ENCODE measurements around the gene TMEM272. TPM values are rescaled to one million over a fixed set of nuclear protein-coding genes. Genes with fewer than 3 reads are reported as not detected.

Gene TMEM272
- total RNA-seq, 1 donor from 2014 or later, result not detected

GRCh38 chr13:51765142-51765515, 79.8 kb downstream of the TMEM272 start:
- Mint-ChIP-seq H3K9me3 (no peaks in the 10 kb centered on the region), H3K27ac (no peak overlapping the region), H3K27me3 (ENCODE audit: insufficient read depth, low read depth) (peaks cover 15% of the 10 kb centered on the region), H3K4me1 (peaks cover 20% of the 10 kb centered on the region), H3K36me3 (peaks cover 26% of the 10 kb centered on the region), H3K4me3 (no peak overlapping the region)
- H3K27me3 ChIP-seq, result no peaks in the 10 kb centered on the region
- no peak overlapping the region for H2AFZ ChIP-seq (replicated peaks)
- H3K9ac ChIP-seq, result no peak overlapping the region
- H3K4me1 ChIP-seq, result no peaks in the 10 kb centered on the region
- no peak overlapping the region for H3K4me3 ChIP-seq
- no peaks in the 10 kb centered on the region for H3K36me3 ChIP-seq
- H4K20me1 ChIP-seq (ENCODE audit: low read depth), result no peaks in the 10 kb centered on the region
- no peaks in the 10 kb centered on the region for H3K79me2 ChIP-seq (ENCODE audit: low read depth)
- no peaks in the 10 kb centered on the region for H3K9me3 ChIP-seq (ENCODE audit: low read depth)
- H3F3A ChIP-seq (ENCODE audit: low read depth), result peaks cover 7% of the 10 kb centered on the region
- H3K4me2 ChIP-seq, result no peak overlapping the region
- no peak overlapping the region for H3K27ac ChIP-seq
- no peak for DNase-seq (ENCODE audit: low spot score)
- TF ChIP-seq EZH2phosphoT487 (IDR thresholded peaks at IDR 0.05) (no peak), CTCF (IDR thresholded peaks at IDR 0.05) (no peak), EZH2 (IDR thresholded peaks at IDR 0.05) (no peak)

- Histone ChIP-seq H3K36me3 (no peaks in the 10 kb centered on the region), H4K20me1 (ENCODE audit: low read depth) (no peaks in the 10 kb centered on the region), H3K79me2 (ENCODE audit: low read depth) (no peaks in the 10 kb centered on the region), H2AFZ (replicated peaks) (no peak overlapping the region), H3K27me3 (no peaks in the 10 kb centered on the region), H3K4me2 (no peak overlapping the region), H3K4me1 (no peaks in the 10 kb centered on the region), H3K4me3 (no peak overlapping the region), H3K9me3 (ENCODE audit: low read depth) (no peaks in the 10 kb centered on the region), H3K27ac (no peak overlapping the region), H3K9ac (no peak overlapping the region), H3F3A (ENCODE audit: low read depth) (peaks cover 7% of the 10 kb centered on the region)
- no peak for DNase-seq (ENCODE audit: low spot score)
- Mint-ChIP-seq H3K36me3 (peaks cover 32% of the 10 kb centered on the region), H3K27ac (peak overlapping the region; percentile 86), H3K27me3 (ENCODE audit: insufficient read depth, low read depth) (peaks cover 15% of the 10 kb centered on the region), H3K4me1 (peaks cover 20% of the 10 kb centered on the region), H3K9me3 (no peaks in the 10 kb centered on the region), H3K4me3 (peak overlapping the region; percentile 2)
- TF ChIP-seq EZH2phosphoT487 (IDR thresholded peaks at IDR 0.05), result no peak
- TF ChIP-seq CTCF (IDR thresholded peaks at IDR 0.05), result no peak
- no peak for TF ChIP-seq EZH2 (IDR thresholded peaks at IDR 0.05)
Measured at GRCh38 chr13:51764184-51765141, 80.5 kb downstream of the TMEM272 start.

GRCh38 chr13:51763486-51763885, 81.5 kb downstream of the TMEM272 start:
- peaks cover 20% of the 10 kb centered on the region for H3K4me1 Mint-ChIP-seq

More at GRCh38 chr13:51763486-51763885, 81.5 kb downstream of the TMEM272 start:
- H4K20me1 ChIP-seq (ENCODE audit: low read depth), result no peaks in the 10 kb centered on the region
- H3K36me3 Mint-ChIP-seq, result peaks cover 32% of the 10 kb centered on the region
- no peak overlapping the region for H3K4me2 ChIP-seq
- no peaks in the 10 kb centered on the region for H3K27me3 ChIP-seq
- no peak overlapping the region for H2AFZ ChIP-seq (replicated peaks)
- H3K36me3 ChIP-seq, result no peaks in the 10 kb centered on the region
- no peak overlapping the region for H3K4me3 Mint-ChIP-seq
- H3K4me3 ChIP-seq, result no peak overlapping the region
- DNase-seq (ENCODE audit: low spot score), result no peak
- no peaks in the 10 kb centered on the region for H3K9me3 Mint-ChIP-seq
- H3F3A ChIP-seq (ENCODE audit: low read depth), result peaks cover 7% of the 10 kb centered on the region
- no peaks in the 10 kb centered on the region for H3K9me3 ChIP-seq (ENCODE audit: low read depth)
- peaks cover 11% of the 10 kb centered on the region for H3K27me3 Mint-ChIP-seq (ENCODE audit: insufficient read depth, low read depth)
- no peak overlapping the region for H3K27ac Mint-ChIP-seq
- no peak for TF ChIP-seq EZH2phosphoT487 (IDR thresholded peaks at IDR 0.05)
- no peak for TF ChIP-seq CTCF (IDR thresholded peaks at IDR 0.05)
- TF ChIP-seq EZH2 (IDR thresholded peaks at IDR 0.05), result no peak
- H3K27ac ChIP-seq, result no peak overlapping the region
- H3K9ac ChIP-seq, result no peak overlapping the region
- no peaks in the 10 kb centered on the region for H3K79me2 ChIP-seq (ENCODE audit: low read depth)
- no peaks in the 10 kb centered on the region for H3K4me1 ChIP-seq

Other genes starting within 250 kb of the TMEM272 start
- gene DHRS12, start 41.0 kb downstream of the TMEM272 start, total RNA-seq (ENCODE audit: low replicate concordance), result 5.2 and 7.6 TPM in 2 replicates
- gene CCDC70, start 16.8 kb upstream of the TMEM272 start, total RNA-seq (ENCODE audit: low replicate concordance), result not detected in 2 replicates
- gene ATP7B, start 166.3 kb upstream of the TMEM272 start, total RNA-seq (ENCODE audit: low replicate concordance), result 8.2 and 13.3 TPM in 2 replicates
- gene ALG11, start 167.2 kb upstream of the TMEM272 start, total RNA-seq (ENCODE audit: low replicate concordance), result 32.8 and 44.6 TPM in 2 replicates
- 22.8 and 29.1 TPM in 2 replicates for gene UTP14C, start 179.5 kb upstream of the TMEM272 start, total RNA-seq (ENCODE audit: low replicate concordance)